Spleen (tissue), 7 donors: ENCODE data around the gene MBTPS1.

Experiments used
- POLR2A ChIP-seq, 3 donors: fragments of 450-650 bp; IDR thresholded peaks; one replicate each; pipeline ENCODE4 v1.5.1; 2017; ENCODE audit warnings: antibody characterized with exemption in 3 of 3, mild to moderate bottlenecking in 1 of 3
- POLR2AphosphoS5 ChIP-seq, 3 donors: sonication (generic); formaldehyde crosslinking; IDR thresholded peaks; one replicate each; pipeline ENCODE4 v1.5.1; 2017; ENCODE audit warnings: antibody characterized with exemption in 3 of 3
- TF ChIP-seq, protein P1 (sequence below), 11 experiments: fragments of 200-600 bp in 7 of 11; fragments of 450-650 bp in 4 of 11; sonication (generic) in 4 of 11; IDR thresholded peaks in 8 of 11; conservative IDR thresholded peaks in 3 of 11; 1 replicate in 7 of 11; 2 replicates in 4 of 11; pipeline versions ENCODE4 v1.4.0 to v1.8.0; 2016 to 2021; ENCODE audit warnings: antibody characterized with exemption in 11 of 11, inconsistent platforms in 4 of 11, mild to moderate bottlenecking in 1 of 11
- donor health status: DM: no; HTN: no; CAD: no; lungs with moderate emphysema.
- donor health status: DM: no; HTN: no; CAD: no.
- donor health status: DM: no; HTN: no; CAD: no.

DNA sequence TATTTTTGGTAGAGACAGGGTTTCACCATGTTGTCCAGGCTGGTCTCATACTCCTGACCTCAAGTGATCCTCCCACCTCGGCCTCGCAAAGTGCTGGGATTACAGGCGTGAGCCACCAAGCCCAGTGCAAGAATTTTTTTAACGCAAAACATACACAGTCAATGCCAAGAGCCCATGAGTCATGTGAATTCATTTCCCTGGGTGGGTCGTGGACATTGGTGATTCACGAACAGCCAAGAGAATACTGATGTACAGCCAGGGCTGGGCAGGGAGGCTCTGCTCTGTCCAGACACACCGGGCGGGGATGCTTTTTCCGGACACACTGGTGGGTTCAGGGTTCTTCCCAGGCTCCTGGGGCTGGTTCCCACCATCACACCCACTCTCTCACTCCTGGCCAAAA lies 91.9 kb downstream of the MBTPS1 start:
- TF ChIP-seq POLR2A (IDR thresholded peaks at IDR 0.05), result no peak
- TF ChIP-seq, protein P1, sequence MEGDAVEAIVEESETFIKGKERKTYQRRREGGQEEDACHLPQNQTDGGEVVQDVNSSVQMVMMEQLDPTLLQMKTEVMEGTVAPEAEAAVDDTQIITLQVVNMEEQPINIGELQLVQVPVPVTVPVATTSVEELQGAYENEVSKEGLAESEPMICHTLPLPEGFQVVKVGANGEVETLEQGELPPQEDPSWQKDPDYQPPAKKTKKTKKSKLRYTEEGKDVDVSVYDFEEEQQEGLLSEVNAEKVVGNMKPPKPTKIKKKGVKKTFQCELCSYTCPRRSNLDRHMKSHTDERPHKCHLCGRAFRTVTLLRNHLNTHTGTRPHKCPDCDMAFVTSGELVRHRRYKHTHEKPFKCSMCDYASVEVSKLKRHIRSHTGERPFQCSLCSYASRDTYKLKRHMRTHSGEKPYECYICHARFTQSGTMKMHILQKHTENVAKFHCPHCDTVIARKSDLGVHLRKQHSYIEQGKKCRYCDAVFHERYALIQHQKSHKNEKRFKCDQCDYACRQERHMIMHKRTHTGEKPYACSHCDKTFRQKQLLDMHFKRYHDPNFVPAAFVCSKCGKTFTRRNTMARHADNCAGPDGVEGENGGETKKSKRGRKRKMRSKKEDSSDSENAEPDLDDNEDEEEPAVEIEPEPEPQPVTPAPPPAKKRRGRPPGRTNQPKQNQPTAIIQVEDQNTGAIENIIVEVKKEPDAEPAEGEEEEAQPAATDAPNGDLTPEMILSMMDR (IDR thresholded peaks at IDR 0.05 in 8 of 11, conservative IDR thresholded peaks at IDR 0.05 in 3 of 11), result no peak
- no peak for TF ChIP-seq POLR2AphosphoS5 (IDR thresholded peaks at IDR 0.05)
